NCI-H2081 (cell line): ENCODE data around the gene ZNF660.

ENCODE experiments used
- DNase-seq, 2 experiments: peaks; one replicate each; lab custom pipeline; 2025; lab: John Stamatoyannopoulos, UW

The ZNF660 gene

GRCh38 chr3:44632193-44632592 is 47.4 kb downstream of the ZNF660 start:
- DNase-seq = no peak

- no peak for DNase-seq
Observed at GRCh38 chr3:44642337-44642736, 57.6 kb downstream of the ZNF660 start.

- no peak for DNase-seq
Observed at GRCh38 chr3:44643024-44643423, 58.3 kb downstream of the ZNF660 start.

- no peak for DNase-seq
Observed at GRCh38 chr3:44647771-44648170, 63.0 kb downstream of the ZNF660 start.

GRCh38 chr3:44648564-44649229 is 63.9 kb downstream of the ZNF660 start, which contains the start of gene ZNF35:
Gene ZNF35, plus strand, starts transcription at chr3:44648732. Its CDS starts 2,336 bp downstream, at chr3:44651068.
- peak; percentile 58 to 85 for DNase-seq
